WTC11 (cell line): ENCODE measurements around the gene CCDC141. TPM values are rescaled to one million over a fixed set of nuclear protein-coding genes. Genes with fewer than 3 reads are reported as not detected.

Experiments
- ATAC-seq: fragments of 200-7000 bp; cut with Tn5 transposase; 2 replicates; pipeline ENCODE4 v1.10.0; 2021; ENCODE audit warnings: mild to moderate bottlenecking, moderate library complexity
- CTCF ChIA-PET: fragments of 300-600 bp; sonication (Branson Sonifier 250); formaldehyde crosslinking; loops from one replicate; lab custom pipeline; 2021; ENCODE audit warnings: antibody characterized with exemption; lab: Charles Lee
- POLR2A ChIA-PET: fragments of 350-600 bp; sonication (Branson Sonifier 250); formaldehyde crosslinking; loops from one replicate; lab custom pipeline; 2021; ENCODE audit warnings: antibody characterized with exemption; lab: Charles Lee
- DNase-seq: peaks from one replicate; pipeline ENCODE4 v3.0.0; 2021; ENCODE audit warnings: low spot score
- H3K27ac Mint-ChIP-seq: 2 replicates; pipeline ENCODE4 v1.8.0; 2021; ENCODE audit warnings: mixed read lengths
- H3K27me3 Mint-ChIP-seq: 2 replicates; pipeline ENCODE4 v1.8.0; 2021; ENCODE audit warnings: low read depth, mild to moderate bottlenecking, moderate library complexity, mixed read lengths
- H3K36me3 Mint-ChIP-seq: 2 replicates; pipeline ENCODE4 v1.8.0; 2021; ENCODE audit warnings: mixed read lengths
- H3K4me1 Mint-ChIP-seq: 2 replicates; pipeline ENCODE4 v1.8.0; 2022; ENCODE audit warnings: mixed read lengths
- H3K4me3 Mint-ChIP-seq: 2 replicates; pipeline ENCODE4 v1.8.0; 2021; ENCODE audit warnings: mild to moderate bottlenecking, moderate library complexity, mixed read lengths
- H3K9me3 Mint-ChIP-seq: 2 replicates; pipeline ENCODE4 v1.8.0; 2021; ENCODE audit warnings: mixed read lengths
- CREB1 ChIP-seq: sonication (generic); formaldehyde crosslinking; IDR thresholded peaks from 2 replicates; pipeline ENCODE4 v1.8.0; 2023; ENCODE audit warnings: mild to moderate bottlenecking, missing genetic modification reagents
- FOXJ3 ChIP-seq: sonication (generic); formaldehyde crosslinking; IDR thresholded peaks from 2 replicates; pipeline ENCODE4 v1.9.0; 2021; ENCODE audit warnings: missing genetic modification reagents, mild to moderate bottlenecking, borderline replicate concordance
- IRF2 ChIP-seq: sonication (generic); formaldehyde crosslinking; IDR thresholded peaks from 2 replicates; pipeline ENCODE4 v1.8.0; 2022; ENCODE audit warnings: low read depth, missing genetic modification reagents, borderline replicate concordance
- JAZF1 ChIP-seq: fragments of 250-450 bp; sonication (Bioruptor Pico); IDR thresholded peaks from 2 replicates; pipeline ENCODE4 v1.9.0; 2021; ENCODE audit warnings: moderate library complexity, mild to moderate bottlenecking, inconsistent platforms
- NR3C1 ChIP-seq: sonication (generic); formaldehyde crosslinking; conservative IDR thresholded peaks from 2 replicates; pipeline ENCODE4 v1.8.1; 2023; ENCODE audit warnings: low read depth, mild to moderate bottlenecking, missing genetic modification reagents
- PRRX2 ChIP-seq: fragments of 250-450 bp; sonication (Bioruptor Pico); IDR thresholded peaks from 2 replicates; pipeline ENCODE4 v1.8.0; 2021; ENCODE audit warnings: mild to moderate bottlenecking
- SOX15 ChIP-seq: fragments of 250-450 bp; sonication (Bioruptor Pico); IDR thresholded peaks from 2 replicates; pipeline ENCODE4 v1.9.0; 2021; ENCODE audit warnings: mild to moderate bottlenecking
- TCF7 ChIP-seq: sonication (generic); formaldehyde crosslinking; IDR thresholded peaks from 2 replicates; pipeline ENCODE4 v1.8.0; 2022; ENCODE audit warnings: mild to moderate bottlenecking, low read depth, missing genetic modification reagents, moderate library complexity
- TEAD4 ChIP-seq: sonication (generic); formaldehyde crosslinking; IDR thresholded peaks from 2 replicates; pipeline ENCODE4 v1.8.0; 2022; ENCODE audit warnings: mild to moderate bottlenecking, missing genetic modification reagents
- ZNF219 ChIP-seq: sonication (generic); formaldehyde crosslinking; IDR thresholded peaks from 2 replicates; pipeline ENCODE4 v1.8.0; 2023; ENCODE audit warnings: missing genetic modification reagents, mild to moderate bottlenecking, borderline replicate concordance
- ZNF232 ChIP-seq: sonication (generic); formaldehyde crosslinking; IDR thresholded peaks from 2 replicates; pipeline ENCODE4 v1.8.0; 2022; ENCODE audit warnings: mild to moderate bottlenecking, missing genetic modification reagents
- ZNF263 ChIP-seq: sonication (generic); formaldehyde crosslinking; IDR thresholded peaks from 2 replicates; pipeline ENCODE4 v1.8.1; 2022; ENCODE audit warnings: low read depth, mild to moderate bottlenecking, moderate library complexity, missing genetic modification reagents
- ZNF416 ChIP-seq: fragments of 250-450 bp; sonication (Bioruptor Pico); IDR thresholded peaks from 2 replicates; pipeline ENCODE4 v1.9.0; 2021; ENCODE audit warnings: mild to moderate bottlenecking, inconsistent platforms
- ZNF671 ChIP-seq: fragments of 250-450 bp; sonication (Bioruptor Pico); IDR thresholded peaks from 2 replicates; pipeline ENCODE4 v1.8.0; 2021; ENCODE audit warnings: mild to moderate bottlenecking
- total RNA-seq: library from RNA; stranded (reverse); gene quantifications from 3 replicates; pipeline ENCODE4 v1.2.3, GENCODE V29; 2021
- TF ChIP-seq, protein P1 (sequence below): sonication (generic); formaldehyde crosslinking; IDR thresholded peaks from 2 replicates; pipeline ENCODE4 v1.8.0; 2022; ENCODE audit warnings: mild to moderate bottlenecking, missing genetic modification reagents
- TF ChIP-seq, protein P2 (sequence below): sonication (generic); formaldehyde crosslinking; IDR thresholded peaks from 2 replicates; pipeline ENCODE4 v1.8.1; 2022; ENCODE audit warnings: mild to moderate bottlenecking, missing genetic modification reagents, moderate library complexity, borderline replicate concordance
- TF ChIP-seq, protein P3 (sequence below): fragments of 250-450 bp; sonication (Bioruptor Pico); IDR thresholded peaks from 2 replicates; pipeline ENCODE4 v1.9.0; 2021; ENCODE audit warnings: mild to moderate bottlenecking
- TF ChIP-seq, protein P4 (sequence below): sonication (generic); formaldehyde crosslinking; conservative IDR thresholded peaks from 2 replicates; pipeline ENCODE4 v1.8.1; 2023; ENCODE audit warnings: mild to moderate bottlenecking, low read depth, missing genetic modification reagents, moderate library complexity
- TF ChIP-seq, protein P5 (sequence below): sonication (generic); formaldehyde crosslinking; IDR thresholded peaks from 2 replicates; pipeline ENCODE4 v1.8.1; 2022; ENCODE audit warnings: low read depth, missing genetic modification reagents, borderline replicate concordance
- TF ChIP-seq, protein P6 (sequence below): sonication (generic); formaldehyde crosslinking; conservative IDR thresholded peaks from 2 replicates; pipeline ENCODE4 v1.8.1; 2022; ENCODE audit warnings: mild to moderate bottlenecking, missing genetic modification reagents

Gene CCDC141
- total RNA-seq, 1 experiment from 2014 or later, result 8.5 TPM

DNA sequence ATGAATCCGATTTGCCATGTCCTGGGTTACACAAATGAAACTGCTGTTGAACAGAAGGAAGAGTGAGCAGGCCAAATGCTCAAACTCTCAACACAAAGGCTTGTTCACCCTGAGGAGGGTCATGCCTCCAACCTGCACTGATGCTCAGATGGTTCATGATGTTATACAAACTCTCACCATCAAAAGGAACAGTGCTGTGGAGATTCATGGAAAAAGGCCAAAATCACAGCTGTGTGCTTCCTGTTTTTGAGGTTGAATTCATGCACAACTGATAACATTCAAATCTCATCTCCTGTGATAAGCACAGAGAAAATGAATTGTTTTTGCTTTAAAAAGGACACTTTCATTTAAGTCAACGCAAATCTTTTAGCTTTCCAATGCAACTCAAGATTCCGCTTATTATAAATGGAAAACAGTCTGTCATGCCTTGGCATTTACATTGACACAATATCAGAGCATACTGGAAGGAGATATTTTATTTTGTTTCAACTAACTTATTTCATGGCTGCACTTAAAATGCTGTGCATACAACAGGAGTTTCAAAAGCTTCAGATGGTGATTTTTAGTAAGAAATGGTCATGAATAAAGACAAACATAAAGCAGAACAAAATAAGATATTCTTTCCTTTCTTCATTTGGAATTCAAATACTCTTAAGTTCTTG lies 220.5 kb downstream of the CCDC141 start (continued):
- TF ChIP-seq, protein P1, sequence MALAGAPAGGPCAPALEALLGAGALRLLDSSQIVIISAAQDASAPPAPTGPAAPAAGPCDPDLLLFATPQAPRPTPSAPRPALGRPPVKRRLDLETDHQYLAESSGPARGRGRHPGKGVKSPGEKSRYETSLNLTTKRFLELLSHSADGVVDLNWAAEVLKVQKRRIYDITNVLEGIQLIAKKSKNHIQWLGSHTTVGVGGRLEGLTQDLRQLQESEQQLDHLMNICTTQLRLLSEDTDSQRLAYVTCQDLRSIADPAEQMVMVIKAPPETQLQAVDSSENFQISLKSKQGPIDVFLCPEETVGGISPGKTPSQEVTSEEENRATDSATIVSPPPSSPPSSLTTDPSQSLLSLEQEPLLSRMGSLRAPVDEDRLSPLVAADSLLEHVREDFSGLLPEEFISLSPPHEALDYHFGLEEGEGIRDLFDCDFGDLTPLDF (CRISPR knock-in tag), result no peak
- TF ChIP-seq, protein P2, sequence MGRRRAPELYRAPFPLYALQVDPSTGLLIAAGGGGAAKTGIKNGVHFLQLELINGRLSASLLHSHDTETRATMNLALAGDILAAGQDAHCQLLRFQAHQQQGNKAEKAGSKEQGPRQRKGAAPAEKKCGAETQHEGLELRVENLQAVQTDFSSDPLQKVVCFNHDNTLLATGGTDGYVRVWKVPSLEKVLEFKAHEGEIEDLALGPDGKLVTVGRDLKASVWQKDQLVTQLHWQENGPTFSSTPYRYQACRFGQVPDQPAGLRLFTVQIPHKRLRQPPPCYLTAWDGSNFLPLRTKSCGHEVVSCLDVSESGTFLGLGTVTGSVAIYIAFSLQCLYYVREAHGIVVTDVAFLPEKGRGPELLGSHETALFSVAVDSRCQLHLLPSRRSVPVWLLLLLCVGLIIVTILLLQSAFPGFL (CRISPR knock-in tag), result no peak
- TF ChIP-seq, protein P3, sequence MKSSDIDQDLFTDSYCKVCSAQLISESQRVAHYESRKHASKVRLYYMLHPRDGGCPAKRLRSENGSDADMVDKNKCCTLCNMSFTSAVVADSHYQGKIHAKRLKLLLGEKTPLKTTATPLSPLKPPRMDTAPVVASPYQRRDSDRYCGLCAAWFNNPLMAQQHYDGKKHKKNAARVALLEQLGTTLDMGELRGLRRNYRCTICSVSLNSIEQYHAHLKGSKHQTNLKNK, result no peak
- TF ChIP-seq, all 79 proteins: peak for 0

DNA sequence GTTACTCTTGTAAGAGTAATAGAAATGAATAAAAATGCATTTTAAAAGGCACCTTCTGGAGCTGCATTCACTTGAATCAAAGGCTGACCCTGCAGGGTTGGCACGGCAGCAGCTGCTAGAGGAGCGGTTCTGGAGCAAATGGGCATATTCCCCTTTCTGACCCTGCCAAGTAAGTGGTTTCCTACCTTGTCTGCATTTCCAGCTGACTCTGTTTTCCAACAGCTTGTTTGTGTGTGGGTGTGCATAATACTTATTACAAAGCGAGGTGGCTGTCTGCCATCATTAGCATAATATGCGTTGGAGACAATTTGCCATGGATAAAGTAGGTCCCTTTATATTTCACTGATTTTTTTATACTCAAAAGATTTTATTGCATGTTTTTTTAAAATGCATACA lies 221.5 kb downstream of the CCDC141 start:
- Mint-ChIP-seq H3K27ac (no peak overlapping the region), H3K4me3 (no peak overlapping the region), H3K27me3 (no peaks in the 10 kb centered on the region), H3K36me3 (no peaks in the 10 kb centered on the region), H3K4me1 (peaks cover 13% of the 10 kb centered on the region), H3K9me3 (peaks cover 6% of the 10 kb centered on the region; the same call in 1 of the 2 replicates)
- CTCF ChIA-PET, result no interaction called here
- POLR2A ChIA-PET, result no interaction called here
- ATAC-seq, result no peak
- TF ChIP-seq TEAD4 (CRISPR knock-in tag) (no peak), ZNF263 (CRISPR knock-in tag) (no peak), SOX15 (CRISPR knock-in tag) (no peak), ZNF671 (CRISPR knock-in tag) (no peak), CREB1 (no peak), ZNF219 (CRISPR knock-in tag) (no peak), TCF7 (no peak), PRRX2 (CRISPR knock-in tag) (no peak), FOXJ3 (CRISPR knock-in tag) (no peak), IRF2 (CRISPR knock-in tag) (no peak), ZNF416 (CRISPR knock-in tag) (no peak), ZNF232 (CRISPR knock-in tag) (no peak), NR3C1 (no peak), JAZF1 (CRISPR knock-in tag) (no peak)
- TF ChIP-seq, protein P4, sequence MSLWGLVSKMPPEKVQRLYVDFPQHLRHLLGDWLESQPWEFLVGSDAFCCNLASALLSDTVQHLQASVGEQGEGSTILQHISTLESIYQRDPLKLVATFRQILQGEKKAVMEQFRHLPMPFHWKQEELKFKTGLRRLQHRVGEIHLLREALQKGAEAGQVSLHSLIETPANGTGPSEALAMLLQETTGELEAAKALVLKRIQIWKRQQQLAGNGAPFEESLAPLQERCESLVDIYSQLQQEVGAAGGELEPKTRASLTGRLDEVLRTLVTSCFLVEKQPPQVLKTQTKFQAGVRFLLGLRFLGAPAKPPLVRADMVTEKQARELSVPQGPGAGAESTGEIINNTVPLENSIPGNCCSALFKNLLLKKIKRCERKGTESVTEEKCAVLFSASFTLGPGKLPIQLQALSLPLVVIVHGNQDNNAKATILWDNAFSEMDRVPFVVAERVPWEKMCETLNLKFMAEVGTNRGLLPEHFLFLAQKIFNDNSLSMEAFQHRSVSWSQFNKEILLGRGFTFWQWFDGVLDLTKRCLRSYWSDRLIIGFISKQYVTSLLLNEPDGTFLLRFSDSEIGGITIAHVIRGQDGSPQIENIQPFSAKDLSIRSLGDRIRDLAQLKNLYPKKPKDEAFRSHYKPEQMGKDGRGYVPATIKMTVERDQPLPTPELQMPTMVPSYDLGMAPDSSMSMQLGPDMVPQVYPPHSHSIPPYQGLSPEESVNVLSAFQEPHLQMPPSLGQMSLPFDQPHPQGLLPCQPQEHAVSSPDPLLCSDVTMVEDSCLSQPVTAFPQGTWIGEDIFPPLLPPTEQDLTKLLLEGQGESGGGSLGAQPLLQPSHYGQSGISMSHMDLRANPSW (CRISPR knock-in tag), result no peak
- TF ChIP-seq, protein P2 (CRISPR knock-in tag), result no peak
- TF ChIP-seq, protein P5, sequence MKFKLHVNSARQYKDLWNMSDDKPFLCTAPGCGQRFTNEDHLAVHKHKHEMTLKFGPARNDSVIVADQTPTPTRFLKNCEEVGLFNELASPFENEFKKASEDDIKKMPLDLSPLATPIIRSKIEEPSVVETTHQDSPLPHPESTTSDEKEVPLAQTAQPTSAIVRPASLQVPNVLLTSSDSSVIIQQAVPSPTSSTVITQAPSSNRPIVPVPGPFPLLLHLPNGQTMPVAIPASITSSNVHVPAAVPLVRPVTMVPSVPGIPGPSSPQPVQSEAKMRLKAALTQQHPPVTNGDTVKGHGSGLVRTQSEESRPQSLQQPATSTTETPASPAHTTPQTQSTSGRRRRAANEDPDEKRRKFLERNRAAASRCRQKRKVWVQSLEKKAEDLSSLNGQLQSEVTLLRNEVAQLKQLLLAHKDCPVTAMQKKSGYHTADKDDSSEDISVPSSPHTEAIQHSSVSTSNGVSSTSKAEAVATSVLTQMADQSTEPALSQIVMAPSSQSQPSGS (CRISPR knock-in tag), result no peak
- TF ChIP-seq, protein P6, sequence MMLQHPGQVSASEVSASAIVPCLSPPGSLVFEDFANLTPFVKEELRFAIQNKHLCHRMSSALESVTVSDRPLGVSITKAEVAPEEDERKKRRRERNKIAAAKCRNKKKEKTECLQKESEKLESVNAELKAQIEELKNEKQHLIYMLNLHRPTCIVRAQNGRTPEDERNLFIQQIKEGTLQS, result no peak
- DNase-seq, result no peak
